ENCODE data around the gene PKD1.

Gene PKD1

DNA sequence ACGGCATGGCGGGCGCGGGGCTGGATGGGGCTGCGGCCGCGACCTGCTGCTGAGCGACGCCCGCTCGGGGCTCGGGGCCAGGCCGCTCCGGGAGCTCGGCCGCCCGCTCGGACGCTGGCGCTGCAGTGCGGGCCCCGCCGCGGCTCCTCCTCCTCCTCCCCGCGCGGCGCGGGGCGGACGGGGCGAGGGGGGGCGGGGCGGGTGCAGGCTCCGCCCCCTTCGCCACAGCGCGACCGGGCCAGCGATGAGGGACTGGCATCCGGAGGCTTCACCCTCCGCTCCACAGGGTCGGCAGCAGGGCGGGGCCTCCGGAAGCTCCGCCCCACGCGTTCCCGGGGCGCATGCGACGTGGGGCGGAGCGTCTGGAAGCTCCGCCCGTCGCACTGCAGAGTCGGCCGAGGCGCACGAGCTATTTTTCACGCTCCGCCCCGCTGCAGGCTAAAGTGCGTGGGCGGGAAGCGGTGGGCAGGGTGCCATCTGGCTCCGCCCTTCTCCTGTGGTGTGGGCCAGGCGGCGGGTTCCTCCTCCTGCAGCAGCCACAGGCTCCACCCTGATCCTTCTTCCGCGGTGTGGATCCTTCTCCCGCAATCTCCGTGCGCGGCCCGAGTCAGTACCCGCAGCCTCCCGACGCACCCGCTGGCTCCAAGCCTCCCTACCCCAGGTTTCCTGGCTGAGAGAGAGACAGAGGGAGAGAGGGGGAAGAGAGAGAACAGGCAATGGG is at the start of gene PKD1:
PKD1 (minus strand) TSS at position 129 of the 721 bp plus-strand sequence. CDS start 209 bp downstream, outside the sequence.
- DNase-seq (ENCODE audit: low read depth in 2 of 2): peak; percentile 98 to 99

DNA sequence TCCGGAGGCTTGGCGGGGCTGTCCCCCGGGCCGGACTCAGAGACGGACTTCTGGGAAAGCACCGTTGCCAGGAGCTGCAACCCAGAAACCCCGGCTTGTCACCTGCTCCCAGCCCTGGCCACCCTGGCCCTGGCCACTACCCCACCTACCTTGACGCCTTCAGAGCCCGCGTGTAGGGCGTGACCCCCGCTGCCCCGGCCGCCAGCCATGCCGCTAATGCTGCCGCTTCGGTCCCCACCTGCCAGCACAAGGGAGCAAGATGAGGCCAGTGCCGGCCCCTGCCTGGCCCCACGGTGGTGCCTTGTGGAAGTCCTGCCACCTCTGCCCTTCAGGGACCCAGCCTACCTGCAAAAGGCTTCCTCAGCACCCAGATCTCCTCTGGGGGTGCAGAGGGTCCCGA is 49.3 kb upstream of the PKD1 start:
- no peak for DNase-seq (ENCODE audit: low read depth in 2 of 2)

DNA sequence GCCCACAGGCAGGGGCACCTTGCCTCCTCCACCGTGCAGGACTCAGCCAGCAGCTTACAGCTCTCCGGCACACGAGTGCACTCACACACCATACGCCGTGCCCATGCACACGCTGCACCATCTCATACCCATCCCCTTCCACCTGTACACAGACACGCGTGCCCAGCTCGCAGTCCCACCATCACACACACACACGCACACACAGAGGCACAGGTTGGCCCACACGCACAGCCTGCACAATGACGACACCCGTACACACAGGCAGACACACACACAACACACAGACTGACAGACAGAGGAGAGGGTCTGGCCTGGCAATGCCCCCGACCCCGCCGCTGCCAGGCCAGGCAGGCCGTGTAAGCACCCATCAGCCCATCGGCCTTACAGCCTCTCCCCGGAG is 48.6 kb upstream of the PKD1 start:
- DNase-seq (ENCODE audit: low read depth in 2 of 2): no peak

DNA sequence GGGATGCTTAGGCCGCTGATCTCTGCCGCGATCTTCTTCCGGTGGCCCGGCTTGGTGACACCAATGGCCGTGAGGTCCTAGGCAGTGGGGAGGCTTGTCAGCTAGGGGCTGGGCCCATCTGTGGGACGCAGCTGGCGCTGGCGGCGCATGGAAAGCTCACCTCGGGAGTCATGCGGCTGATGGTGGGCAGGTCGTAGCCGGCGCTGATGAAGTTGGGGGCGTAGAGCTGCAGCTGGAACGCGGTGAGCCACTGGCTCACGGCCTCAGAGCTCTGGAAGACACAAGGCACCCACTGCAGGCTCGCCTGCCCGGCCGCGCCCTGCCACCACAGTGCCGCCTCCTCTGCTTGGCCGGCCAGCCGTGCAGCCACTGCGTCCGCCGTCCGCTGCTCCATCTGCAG is 48.0 kb upstream of the PKD1 start:
- DNase-seq (ENCODE audit: low read depth in 2 of 2): no peak

DNA sequence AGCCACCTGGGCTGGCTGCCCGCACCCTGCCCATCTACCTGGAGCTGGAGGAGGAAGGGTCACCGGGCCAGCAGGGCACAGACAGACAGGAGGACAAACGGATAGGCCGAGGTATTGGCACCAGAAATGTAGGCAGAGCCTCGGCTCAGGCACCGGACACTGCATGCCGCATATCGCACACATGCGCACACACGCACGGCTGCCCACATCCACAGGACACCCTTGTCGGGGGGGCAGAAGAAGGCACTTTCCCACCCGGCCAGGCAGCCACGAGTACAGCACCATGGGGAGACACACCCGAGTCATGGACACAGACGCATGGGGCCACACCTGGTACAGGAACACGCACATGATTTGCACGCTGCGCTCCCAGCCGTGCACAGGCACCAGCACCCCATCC is 46.3 kb upstream of the PKD1 start:
- no peak for DNase-seq (ENCODE audit: low read depth in 2 of 2)

DNA sequence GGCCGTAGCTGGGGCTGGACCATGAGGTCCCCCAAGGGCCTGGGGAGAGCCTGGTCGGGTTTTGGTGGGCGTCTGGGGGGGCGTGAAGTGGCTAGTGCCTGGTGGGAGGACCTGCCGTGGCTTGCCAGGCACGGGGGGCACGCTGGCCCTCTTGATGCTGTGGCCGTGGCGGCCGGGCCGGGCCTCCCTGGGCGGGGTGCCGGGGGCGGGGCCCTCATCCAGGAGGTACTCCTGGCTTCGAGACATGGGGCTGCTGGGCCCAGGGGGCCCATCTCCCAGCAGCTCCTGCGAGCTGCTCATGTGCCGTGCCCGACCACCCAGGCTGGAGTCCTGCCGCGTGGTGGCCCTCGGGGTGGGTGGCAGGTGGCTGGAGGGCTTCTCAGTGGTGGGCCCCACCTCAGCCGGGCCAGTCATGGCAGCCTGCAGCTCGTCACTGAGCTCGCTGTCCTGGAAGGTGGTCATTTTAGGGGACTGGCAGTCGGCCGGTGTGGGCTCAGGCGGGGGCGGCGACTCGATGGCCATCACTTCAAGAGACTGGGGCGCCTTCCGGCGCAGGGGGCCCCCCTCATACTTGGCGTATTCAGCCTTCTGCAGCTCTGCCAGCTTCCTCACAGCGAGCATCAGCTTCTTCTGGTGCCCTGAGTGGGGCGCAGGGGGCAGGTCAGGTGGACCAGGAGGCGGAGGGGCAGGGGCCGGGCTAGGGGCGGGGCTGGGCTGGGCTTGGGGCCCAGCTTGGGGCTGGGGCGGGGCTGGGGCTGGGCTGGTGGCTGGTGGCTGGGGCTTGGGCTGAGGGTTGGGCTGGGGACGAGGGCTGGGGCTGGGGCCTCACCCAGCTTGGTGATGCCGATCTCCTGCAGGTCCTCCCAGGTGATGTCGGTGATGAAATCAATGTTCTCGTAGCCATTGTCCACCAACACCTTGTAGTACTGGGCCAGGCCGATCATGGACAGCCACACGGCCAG is 45.5 kb upstream of the PKD1 start:
- DNase-seq (ENCODE audit: low read depth in 2 of 2): no peak

DNA sequence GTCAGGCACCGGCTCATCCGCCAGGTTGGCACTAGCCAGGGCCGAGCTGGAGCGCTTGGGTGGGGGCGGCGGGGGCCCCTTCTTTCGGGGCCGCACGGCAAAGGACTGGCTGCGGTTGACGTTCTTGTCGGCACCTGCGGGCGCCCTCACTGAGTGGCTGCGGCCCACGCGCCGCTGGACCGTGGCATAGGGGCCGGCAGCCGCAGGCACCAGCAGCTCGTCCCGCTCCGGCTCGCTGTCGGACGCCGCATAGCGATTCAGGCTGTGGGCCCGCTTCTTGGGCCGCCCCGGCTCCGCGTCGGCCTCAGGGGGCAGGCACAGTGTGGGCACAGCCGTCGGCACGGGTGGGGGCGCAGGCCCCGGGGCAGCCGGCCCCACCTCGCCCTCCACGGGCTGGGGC is 44.8 kb upstream of the PKD1 start:
- no peak for DNase-seq (ENCODE audit: low read depth in 2 of 2)

DNA sequence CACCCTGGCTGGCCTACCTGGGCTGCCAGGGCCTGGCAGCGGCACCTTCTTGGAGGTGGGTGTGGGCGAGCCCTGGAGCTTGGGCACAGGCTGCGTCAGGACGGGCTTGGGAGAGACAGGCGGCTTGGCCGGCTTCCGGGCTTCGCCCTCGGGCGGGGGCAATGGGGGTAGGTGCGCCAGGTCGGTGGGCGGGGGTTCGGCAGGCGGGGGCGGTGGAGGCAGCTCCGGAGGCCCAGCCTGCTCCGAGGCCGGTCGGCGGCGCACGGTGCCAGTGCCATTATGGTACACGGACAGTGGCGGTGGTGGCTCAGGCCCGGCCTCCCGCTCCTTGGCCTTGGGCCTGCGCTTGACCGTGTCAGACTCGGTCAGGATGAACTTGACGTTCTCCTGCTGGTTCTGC is 43.9 kb upstream of the PKD1 start:
- no peak for DNase-seq (ENCODE audit: low read depth in 2 of 2)

DNA sequence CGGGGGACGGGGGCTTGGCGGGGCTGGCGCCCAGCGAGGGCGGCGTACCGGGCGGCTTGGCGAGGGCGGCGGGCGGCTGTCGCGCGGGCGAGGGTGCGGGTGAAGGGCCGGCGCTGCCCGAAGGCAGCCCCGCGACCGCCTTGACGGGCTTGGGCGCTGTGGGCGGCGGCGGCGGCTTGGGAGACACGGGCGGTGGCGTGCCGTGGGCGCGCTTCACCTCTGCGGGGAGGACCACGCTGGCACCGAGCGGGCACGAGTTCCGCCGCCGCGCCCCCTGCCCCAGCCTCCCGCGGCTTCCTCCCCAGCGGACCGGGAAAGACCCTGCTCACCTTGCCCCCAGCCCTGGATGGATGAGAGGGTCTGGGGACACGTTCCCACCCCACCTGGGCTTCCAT is 43.4 kb upstream of the PKD1 start:
- DNase-seq (ENCODE audit: low read depth in 2 of 2): no peak

DNA sequence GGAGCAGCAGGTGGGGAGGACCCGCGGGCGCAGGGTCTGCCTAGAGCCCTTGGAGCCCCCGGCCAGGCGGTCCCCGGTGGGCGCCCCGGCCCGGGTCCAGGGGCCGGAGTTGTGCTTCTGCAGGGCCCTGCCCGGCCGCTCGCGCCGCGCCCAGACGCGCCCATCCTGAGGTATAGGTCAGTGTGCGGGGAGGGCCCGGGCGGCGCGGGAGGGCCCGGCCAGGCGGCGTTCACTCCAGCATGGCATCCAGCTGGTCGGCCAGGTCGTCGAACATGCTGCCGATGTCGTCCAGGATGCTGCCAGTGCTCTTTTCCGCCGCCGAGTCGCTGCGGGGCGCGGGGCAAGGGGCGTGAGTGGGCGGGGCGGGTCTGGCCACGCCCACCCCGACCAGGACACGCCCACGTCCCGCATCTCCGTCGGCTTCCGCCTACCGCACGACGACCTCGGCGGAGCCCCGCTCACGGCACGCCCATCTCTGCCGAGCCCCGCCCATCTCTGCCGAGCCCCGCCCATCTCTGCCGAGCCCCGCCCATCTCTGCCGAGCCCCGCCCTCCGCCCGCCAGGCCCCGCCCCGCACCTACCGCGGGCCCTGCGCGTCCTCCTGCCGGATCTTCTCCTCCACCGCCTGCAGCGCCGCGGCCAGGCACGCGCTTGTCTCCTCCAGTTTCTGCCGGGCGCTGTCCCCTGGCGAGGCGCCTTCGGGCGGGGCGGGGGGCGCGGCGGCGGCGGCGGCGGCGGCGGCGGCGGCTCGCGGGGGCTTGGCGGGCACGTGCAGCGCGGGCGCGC is 42.8 kb upstream of the PKD1 start:
- DNase-seq (ENCODE audit: low read depth in 2 of 2): peak in 1 of 2 donors; percentile 15

DNA sequence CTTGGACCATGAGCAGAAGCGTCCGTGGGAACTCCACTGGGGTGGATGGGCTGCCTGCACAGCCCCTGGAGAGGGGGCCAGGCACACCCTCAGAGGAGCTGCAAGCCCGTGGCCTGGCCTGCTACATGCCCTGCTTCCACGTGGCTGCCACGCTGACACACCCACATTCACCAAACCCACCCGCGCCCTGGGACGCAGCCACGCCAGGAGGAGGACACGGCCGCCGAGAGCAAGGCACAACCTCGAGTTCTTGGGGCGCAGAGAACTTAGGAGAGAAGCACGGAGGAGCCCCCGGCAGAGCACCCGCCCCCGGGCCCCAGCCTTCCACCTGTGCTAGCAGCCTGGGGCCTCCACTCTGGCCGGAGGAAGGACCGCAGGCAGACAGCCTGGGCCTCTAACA is 41.9 kb upstream of the PKD1 start:
- DNase-seq (ENCODE audit: low read depth in 2 of 2): no peak

DNA sequence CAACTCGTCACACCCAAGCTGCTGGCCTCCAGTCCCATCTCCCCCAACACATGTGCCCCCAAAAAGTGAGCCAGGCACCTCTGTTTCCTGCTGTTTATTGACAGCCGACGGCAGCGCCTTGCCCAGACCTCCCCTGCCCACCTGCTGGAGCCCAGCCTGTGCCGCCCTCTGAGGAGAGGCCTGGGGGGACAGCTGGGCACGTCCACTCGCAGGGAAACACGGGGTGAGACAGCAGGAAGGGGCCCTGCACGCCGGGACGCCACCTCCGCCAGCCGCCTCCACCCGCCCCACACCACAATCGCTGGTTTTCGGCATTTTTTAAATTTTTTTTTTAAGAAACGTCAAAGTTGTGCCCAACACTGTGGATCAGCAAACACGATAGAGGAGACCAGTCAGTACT is 41.4 kb upstream of the PKD1 start:
- no peak for DNase-seq (ENCODE audit: low read depth in 2 of 2)

DNA sequence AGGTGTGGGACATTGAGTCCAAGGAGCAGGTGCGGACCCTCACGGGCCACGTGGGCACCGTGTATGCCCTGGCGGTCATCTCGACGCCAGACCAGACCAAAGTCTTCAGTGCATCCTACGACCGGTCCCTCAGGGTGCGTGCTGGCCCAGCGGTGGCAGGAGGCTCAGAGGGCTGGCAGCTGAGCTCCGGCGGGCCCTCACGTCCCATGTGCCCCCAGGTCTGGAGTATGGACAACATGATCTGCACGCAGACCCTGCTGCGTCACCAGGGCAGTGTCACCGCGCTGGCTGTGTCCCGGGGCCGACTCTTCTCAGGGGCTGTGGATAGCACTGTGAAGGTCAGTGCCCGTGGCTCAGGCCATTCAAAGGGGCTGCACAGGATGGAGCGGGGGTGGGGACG is 40.3 kb upstream of the PKD1 start:
- DNase-seq (ENCODE audit: low read depth in 2 of 2): no peak

DNA sequence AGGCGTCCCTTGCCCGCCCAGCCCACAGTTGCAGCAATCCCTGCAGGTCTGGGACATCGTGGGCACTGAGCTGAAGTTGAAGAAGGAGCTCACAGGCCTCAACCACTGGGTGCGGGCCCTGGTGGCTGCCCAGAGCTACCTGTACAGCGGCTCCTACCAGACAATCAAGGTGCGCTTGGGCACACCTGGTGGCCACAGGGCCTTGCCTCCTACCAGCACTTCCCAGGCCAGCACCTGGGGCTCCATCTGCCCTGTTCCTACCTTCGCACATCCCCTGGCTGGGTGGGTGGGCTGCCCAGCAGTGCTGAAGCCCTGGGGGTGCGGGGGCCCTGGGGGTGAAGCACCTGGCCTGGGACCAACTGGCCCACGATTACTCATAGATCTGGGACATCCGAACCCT is 39.8 kb upstream of the PKD1 start:
- DNase-seq (ENCODE audit: low read depth in 2 of 2): no peak

DNA sequence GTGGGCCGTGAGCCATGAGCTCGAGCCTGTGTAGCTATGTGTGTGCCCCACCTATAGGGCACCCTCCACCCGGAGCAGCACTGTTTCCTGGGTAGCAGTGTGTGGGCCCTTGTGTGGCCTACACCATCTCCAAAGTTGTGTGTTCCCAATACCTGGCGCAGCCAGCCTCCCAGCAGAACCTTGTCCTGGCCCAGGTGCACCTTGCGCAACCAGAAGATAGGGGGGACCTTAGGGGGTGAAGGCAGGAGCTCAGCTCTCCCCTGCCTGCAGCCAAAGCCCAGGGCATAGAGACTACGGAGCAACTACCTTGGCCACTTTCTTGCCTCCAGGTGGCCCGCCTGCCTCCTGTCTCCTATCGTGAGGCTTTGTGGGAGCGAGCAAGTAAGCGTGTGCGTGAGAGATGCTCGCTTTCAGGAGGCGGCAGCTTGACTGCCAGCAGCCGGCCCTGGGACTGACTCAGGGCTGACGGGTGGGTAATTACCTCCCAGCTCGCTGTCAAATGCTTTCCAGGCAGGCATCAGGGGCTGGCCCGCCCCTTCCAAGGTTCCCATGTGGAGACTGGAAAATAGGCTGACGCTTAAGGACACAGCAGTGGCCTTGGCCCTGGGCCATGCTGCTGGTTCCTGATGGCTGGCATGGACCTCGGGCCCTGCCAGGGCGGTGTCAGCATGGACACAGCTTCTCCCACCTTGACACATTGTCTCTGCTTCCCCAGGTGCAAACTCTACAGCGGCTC is 38.9 kb upstream of the PKD1 start:
- no peak for DNase-seq (ENCODE audit: low read depth in 2 of 2)

DNA sequence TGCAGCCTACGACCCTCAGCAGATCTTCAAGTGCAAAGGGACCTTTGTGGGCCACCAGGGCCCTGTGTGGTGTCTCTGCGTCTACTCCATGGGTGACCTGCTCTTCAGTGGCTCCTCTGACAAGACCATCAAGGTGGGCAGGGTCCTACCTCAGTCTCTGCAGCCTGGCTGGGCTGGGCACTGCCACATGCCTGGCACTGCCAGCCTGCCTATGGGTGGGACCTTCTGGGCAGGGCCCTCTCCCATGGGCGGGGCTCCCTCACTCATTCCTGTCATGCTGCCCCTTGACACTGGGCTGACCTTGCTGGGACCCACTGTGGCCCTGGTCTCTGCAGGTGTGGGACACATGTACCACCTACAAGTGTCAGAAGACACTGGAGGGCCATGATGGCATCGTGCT is 38.2 kb upstream of the PKD1 start:
- no peak for DNase-seq (ENCODE audit: low read depth in 2 of 2)

DNA sequence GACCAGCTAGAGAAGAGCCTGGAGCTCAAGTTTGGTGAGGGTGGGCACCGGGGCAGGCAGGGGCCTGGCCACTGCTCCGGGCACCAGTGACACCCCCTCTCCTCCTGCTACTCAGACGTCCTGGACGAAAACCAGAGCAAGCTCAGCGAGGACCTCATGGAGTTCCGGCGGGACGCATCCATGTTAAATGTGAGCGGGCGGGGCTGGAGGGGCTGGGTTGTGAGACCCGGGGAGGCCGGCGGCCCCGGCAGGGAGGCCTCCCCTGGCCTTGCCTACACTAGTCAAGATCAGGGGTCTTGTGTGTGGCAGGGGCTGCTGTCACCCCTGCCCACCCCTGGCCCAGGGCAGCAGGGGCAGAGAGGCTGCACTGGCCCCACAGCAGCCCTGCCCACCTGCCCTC is 37.7 kb upstream of the PKD1 start:
- no peak for DNase-seq (ENCODE audit: low read depth in 2 of 2)

DNA sequence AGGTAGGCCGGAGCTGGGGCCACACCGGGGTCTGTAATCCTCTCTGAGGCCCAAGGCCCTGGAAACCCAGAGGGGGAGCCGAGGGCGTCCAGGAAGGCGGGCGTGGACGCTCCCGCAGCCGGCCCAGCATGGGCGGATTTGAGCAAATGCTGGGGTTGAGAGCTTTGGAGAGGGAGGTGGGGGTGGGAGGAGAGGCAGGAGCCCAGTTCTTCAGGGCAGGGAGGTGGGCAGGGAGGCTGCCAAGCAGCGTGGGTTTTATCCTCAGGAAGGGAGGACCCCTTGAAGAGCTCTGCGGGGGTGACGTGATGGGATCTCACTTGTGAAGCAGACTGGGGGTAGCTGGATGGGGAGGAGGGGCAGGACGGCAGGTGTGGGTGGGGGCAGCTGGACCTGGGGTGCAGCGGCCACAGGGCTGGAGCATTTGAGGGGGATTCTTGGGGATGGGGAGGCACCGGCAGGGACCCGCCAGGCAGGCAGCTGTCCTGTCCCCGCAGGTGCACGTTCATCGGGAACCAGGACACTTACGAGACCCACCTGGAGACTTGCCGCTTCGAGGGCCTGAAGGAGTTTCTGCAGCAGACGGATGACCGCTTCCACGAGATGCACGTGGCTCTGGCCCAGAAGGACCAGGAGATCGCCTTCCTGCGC is 37.1 kb upstream of the PKD1 start:
- DNase-seq (ENCODE audit: low read depth in 2 of 2): no peak

DNA sequence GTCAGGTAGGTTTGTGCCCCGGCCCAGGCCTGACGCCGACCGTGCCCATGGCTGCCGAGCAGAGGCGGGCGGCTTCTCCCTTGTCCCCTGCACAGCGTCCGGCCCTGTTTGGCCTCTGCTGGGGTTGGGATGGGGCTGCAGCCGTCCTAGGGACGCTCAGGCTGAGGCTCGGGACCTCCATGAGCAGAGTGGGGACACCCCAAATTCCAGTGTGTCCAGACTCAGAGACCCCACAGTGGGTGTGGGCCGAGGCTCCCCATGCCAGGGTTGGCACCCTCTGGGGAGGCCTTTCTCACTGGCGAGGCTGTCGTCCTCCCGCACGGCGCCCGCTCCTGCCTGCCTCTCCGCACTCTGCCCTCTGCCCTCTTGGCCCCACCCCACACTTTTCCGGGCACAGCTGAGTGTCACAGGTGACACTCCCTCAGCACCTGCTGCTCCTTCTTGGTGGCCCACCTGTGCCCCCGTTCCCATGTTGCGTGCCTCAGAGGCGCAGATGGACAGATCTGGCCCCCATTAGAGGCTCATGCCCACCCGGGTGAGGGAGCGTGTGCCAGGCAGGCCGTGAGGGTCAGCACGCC is 36.0 kb upstream of the PKD1 start:
- DNase-seq (ENCODE audit: low read depth in 2 of 2): no peak

DNA sequence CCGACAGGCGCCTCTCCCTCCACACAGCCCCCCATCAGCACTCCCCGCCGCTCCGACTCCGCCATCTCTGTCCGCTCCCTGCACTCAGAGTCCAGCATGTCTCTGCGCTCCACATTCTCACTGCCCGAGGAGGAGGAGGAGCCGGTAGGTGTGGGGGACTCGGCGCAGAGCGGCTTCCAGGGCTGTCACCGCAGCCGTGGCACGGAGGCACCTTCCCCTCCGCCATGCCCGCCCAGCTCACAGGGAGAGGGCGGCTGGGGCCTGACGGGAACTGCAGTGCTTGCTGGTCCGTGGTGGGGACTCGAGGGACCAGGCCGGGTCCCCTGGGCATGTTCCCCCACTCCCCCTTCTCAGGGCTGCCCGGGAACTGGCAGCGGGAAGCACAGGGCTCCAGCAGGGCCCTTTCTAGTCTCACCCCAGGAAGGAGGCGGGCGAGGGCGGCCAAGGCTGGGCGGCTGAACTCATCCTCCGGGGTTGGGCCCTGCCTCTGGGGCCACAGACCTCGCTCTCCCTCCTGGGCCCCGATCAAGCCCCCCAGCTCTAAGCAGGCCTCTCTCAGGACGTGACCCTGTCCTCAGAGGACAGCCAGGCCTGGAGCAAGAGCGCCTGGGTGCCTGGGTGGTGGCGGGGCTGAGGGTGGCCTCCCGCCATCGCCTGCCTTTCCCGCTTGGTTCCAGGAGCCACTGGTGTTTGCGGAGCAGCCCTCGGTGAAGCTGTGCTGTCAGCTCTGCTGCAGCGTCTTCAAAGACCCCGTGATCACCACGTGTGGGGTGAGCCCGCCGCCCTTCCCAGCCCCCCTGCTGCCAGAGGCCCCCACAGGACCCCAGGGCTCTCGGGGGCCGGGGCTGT is 35.1 kb upstream of the PKD1 start:
- no peak for DNase-seq (ENCODE audit: low read depth in 2 of 2)

Data from stimulated activated CD8-positive, alpha-beta memory T cell treated with anti-CD3 and anti-CD28 coated beads, Interleukin-15, amount 100 ng/mL, for 48 hours (primary cell).